Endothelial cell of umbilical vein (primary cell): ENCODE measurements around the gene KDM6B. TPM values are rescaled to one million over a fixed set of nuclear protein-coding genes. Genes with fewer than 3 reads are reported as not detected.

ENCODE experiments used
- BruUV-seq: library from RNA; stranded (reverse); fragments of 400-500 nt; replicated peaks from 2 replicates; lab custom pipeline; 2021; lab: Mats Ljungman, UMichigan
- CTCF ChIA-PET: fragments of 300-600, 350-600 bp; sonication (Branson Sonifier 250); formaldehyde crosslinking; loops from one replicate; lab custom pipeline; 2021; ENCODE audit warnings: antibody characterized with exemption, inconsistent platforms; lab: Charles Lee
- POLR2A ChIA-PET: fragments of 300-600, 350-600 bp; sonication (Branson Sonifier 250); formaldehyde crosslinking; loops from one replicate; lab custom pipeline; 2021; ENCODE audit warnings: antibody characterized with exemption, inconsistent platforms; lab: Charles Lee
- DNase-seq: peaks from one replicate; pipeline ENCODE4 v3.0.0-alpha.2; 2011; ENCODE audit warnings: low read depth, low spot score
- FAIRE-seq: peaks from 2 replicates; lab custom pipeline; 2011; peaks lifted over from hg19 to GRCh38; lab: Jason Lieb, UNC
- H2AFZ ChIP-seq: 2 replicates; pipeline ENCODE4 v1.6.0; 2012; ENCODE audit warnings: low read depth, low read length, control low read depth, inconsistent platforms
- H3K27ac ChIP-seq: 2 replicates; pipeline ENCODE4 v1.5.1; 2011; ENCODE audit warnings: low read depth, mild to moderate bottlenecking, control low read depth, low read length, moderate library complexity; ENCODE audit not compliant: insufficient read depth
- H3K27me3 ChIP-seq, 2 experiments: 2 replicates each; pipeline versions ENCODE4 v1.6.0 to v1.6.1; 2011; ENCODE audit warnings: low read length in 2 of 2, mixed read lengths in 1 of 2; ENCODE audit not compliant: control insufficient read depth in 2 of 2, insufficient read depth in 2 of 2
- H3K36me3 ChIP-seq, 2 experiments: 2 replicates in 1 of 2; 3 replicates in 1 of 2; pipeline ENCODE4 v1.5.1; 2011; ENCODE audit warnings: low read length in 2 of 2, mild to moderate bottlenecking in 1 of 2, moderate library complexity in 1 of 2; ENCODE audit not compliant: control insufficient read depth in 2 of 2, insufficient read depth in 2 of 2; ENCODE audit errors: extremely low read depth in 1 of 2
- H3K4me1 ChIP-seq: 3 replicates; pipeline ENCODE4 v1.5.1; 2011; ENCODE audit warnings: mild to moderate bottlenecking, low read length; ENCODE audit not compliant: control insufficient read depth, insufficient read depth; ENCODE audit errors: extremely low read depth
- H3K4me2 ChIP-seq: 2 replicates; pipeline ENCODE4 v1.6.1; 2011; ENCODE audit warnings: low read length, control low read depth, mixed read lengths; ENCODE audit not compliant: insufficient read depth
- H3K4me3 ChIP-seq, 3 experiments: fragments of 200-600 bp in 1 of 3; sonication (generic), shearing (Covaris generic) in 1 of 3; replicated peaks in 1 of 3; 2 replicates each; pipeline ENCODE4 v1.5.1; 2011 to 2016; ENCODE audit warnings: control low read depth in 3 of 3, low read length in 3 of 3, mild to moderate bottlenecking in 2 of 3, inconsistent platforms in 1 of 3, low read depth in 1 of 3, moderate library complexity in 1 of 3; ENCODE audit not compliant: insufficient read depth in 1 of 3
- H3K79me2 ChIP-seq: 2 replicates; pipeline ENCODE4 v1.6.0; 2012; ENCODE audit warnings: low read length, inconsistent platforms; ENCODE audit not compliant: control insufficient read depth, insufficient read depth
- H3K9ac ChIP-seq: replicated peaks from 2 replicates; pipeline ENCODE3; 2011; ENCODE audit warnings: low read length, control low read depth; ENCODE audit not compliant: insufficient read depth; ENCODE audit errors: extremely low read depth
- H3K9me1 ChIP-seq: replicated peaks from 3 replicates; pipeline ENCODE4 v1.6.0; 2011; ENCODE audit warnings: mild to moderate bottlenecking, low read length; ENCODE audit not compliant: control insufficient read depth, insufficient read depth; ENCODE audit errors: extremely low read depth
- H3K9me3 ChIP-seq: replicated peaks from 2 replicates; pipeline ENCODE4 v1.5.1; 2012; ENCODE audit warnings: low read length, inconsistent platforms; ENCODE audit not compliant: control insufficient read depth, insufficient read depth
- H4K20me1 ChIP-seq: replicated peaks from 2 replicates; pipeline ENCODE3; 2011; ENCODE audit warnings: mild to moderate bottlenecking, low read length; ENCODE audit not compliant: control insufficient read depth, insufficient read depth; ENCODE audit errors: extremely low read depth
- GATA2 ChIP-seq: IDR thresholded peaks from 2 replicates; pipeline ENCODE4 v1.7.0; 2011; ENCODE audit warnings: low read depth, mild to moderate bottlenecking, moderate library complexity, mixed read lengths, low read length; ENCODE audit not compliant: insufficient read length, insufficient read depth
- dilution Hi-C: fragments of 300-500 bp; cut with MboI; formaldehyde crosslinking; loops from one replicate; pipeline ENCODE4 v1.15.0; 2019; ENCODE audit warnings: low sequenced_read_pairs; ENCODE audit not compliant: extremely low pct_ligation_motif_present
- intact Hi-C: fragments of 100-400 bp; cut with micrococcal nuclease; formaldehyde crosslinking; loops from one replicate; pipeline ENCODE4 v1.10.0; 2022
- polyA plus RNA-seq, 4 experiments: library from polyadenylated mRNA; depleted of rRNA in 3 of 4; stranded (reverse) in 3 of 4; unstranded in 1 of 4; fragments of >200 nt; gene quantifications; 2 replicates each; pipeline versions ENCODE4 v1.2.1 to v1.2.3, GENCODE V29; 2011 to 2012; ENCODE audit warnings: missing spikeins in 1 of 4
- total RNA-seq: library from RNA; stranded (reverse); gene quantifications from 2 replicates; pipeline ENCODE4 v1.2.3, GENCODE V29; 2021
- TF ChIP-seq, protein P1 (sequence below), 2 donors: IDR thresholded peaks; 1 replicate in 1 of 2; 2 replicates in 1 of 2; pipeline ENCODE4 v1.5.1; 2011; ENCODE audit warnings: low read length in 2 of 2, mild to moderate bottlenecking in 2 of 2, moderate library complexity in 2 of 2, control low read depth in 1 of 2, inconsistent platforms in 1 of 2, low read depth in 1 of 2; ENCODE audit not compliant: insufficient read depth in 1 of 2; ENCODE audit errors: extremely low read depth in 1 of 2

The KDM6B gene
- total and polyA plus RNA-seq, 2 donors (not counting 3 experiments of a cell fraction or from before 2014, with no cell fraction given), result 1.8 to 17.8 TPM

DNA sequence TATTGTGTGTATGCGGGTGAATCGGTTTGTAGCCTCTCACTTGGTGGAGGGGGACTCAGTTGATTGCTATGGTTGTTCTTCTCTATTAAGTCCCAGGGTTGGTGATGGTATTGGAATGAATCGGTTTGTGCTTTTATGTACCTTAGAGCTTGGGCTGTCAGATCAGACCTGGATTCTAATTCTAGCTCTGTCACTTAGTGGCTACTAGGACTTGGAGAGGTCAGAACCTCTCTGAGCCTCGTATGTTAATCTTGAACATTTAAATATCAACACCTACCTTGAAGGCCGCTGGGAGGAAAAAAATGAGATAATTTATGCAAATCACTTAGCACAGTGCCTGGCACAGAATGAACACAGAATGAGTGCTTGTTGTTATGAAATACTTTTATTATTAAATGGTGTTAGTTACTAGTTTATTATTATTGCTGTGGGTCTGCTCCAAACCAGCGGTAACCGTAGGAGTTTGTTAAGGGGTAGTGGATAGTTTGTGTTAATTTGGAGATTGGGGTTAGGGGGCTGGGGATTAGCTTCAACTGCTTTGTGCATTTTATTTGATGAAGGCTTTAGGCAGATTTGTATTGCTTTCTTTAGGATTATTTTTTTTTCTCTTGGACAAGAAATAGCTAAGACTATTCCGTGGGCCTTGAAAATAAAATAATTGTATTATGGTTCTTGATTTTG lies 3.5 kb downstream of the KDM6B start:
- DNase-seq (no peak), FAIRE-seq (no peak)
- intact Hi-C loops, result loop anchor here (5.0 kb wide), 1 partner anchor 265 kb away; no protein-coding TSS in a partner anchor
- H3K27me3 ChIP-seq, result no peaks in the 10 kb centered on the region
- no peak overlapping the region for H3K9ac ChIP-seq
- H3K27ac ChIP-seq, result peak overlapping the region; percentile 87
- H3K4me1 ChIP-seq, result peaks cover 40% of the 10 kb centered on the region
- ChIA-PET CTCF (interaction anchor here (0.7 to 1.4 kb wide), 3 partner anchors 12 to 94 kb away, joined by 3 to 5 read pairs (median 4); no protein-coding TSS in a partner anchor), POLR2A (interaction anchor here (0.8 kb wide), 1 partner anchor 18 kb away, joined by 3 read pairs; no protein-coding TSS in a partner anchor)
- H3K4me3 ChIP-seq, result no peak overlapping the region
- H3K9me1 ChIP-seq, result no peaks in the 10 kb centered on the region
- peak overlapping the region; percentile 1 for H2AFZ ChIP-seq
- TF ChIP-seq, protein P1, sequence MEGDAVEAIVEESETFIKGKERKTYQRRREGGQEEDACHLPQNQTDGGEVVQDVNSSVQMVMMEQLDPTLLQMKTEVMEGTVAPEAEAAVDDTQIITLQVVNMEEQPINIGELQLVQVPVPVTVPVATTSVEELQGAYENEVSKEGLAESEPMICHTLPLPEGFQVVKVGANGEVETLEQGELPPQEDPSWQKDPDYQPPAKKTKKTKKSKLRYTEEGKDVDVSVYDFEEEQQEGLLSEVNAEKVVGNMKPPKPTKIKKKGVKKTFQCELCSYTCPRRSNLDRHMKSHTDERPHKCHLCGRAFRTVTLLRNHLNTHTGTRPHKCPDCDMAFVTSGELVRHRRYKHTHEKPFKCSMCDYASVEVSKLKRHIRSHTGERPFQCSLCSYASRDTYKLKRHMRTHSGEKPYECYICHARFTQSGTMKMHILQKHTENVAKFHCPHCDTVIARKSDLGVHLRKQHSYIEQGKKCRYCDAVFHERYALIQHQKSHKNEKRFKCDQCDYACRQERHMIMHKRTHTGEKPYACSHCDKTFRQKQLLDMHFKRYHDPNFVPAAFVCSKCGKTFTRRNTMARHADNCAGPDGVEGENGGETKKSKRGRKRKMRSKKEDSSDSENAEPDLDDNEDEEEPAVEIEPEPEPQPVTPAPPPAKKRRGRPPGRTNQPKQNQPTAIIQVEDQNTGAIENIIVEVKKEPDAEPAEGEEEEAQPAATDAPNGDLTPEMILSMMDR (IDR thresholded peaks at IDR 0.05; ENCODE audit: extremely low read depth in 1 of 2, insufficient read depth in 1 of 2, low read depth in 1 of 2, low read length in 2 of 2), result no peak
- no peak for TF ChIP-seq GATA2
- dilution Hi-C loops, result no loop called here
- H3K4me2 ChIP-seq, result peak overlapping the region; percentile 66
- H3K36me3 ChIP-seq, result peaks cover 0 to 2% of the 10 kb centered on the region in 2 experiments
- H4K20me1 ChIP-seq, result no peaks in the 10 kb centered on the region
- BruUV-seq, result no TSS peak
- no peaks in the 10 kb centered on the region for H3K9me3 ChIP-seq
- H3K79me2 ChIP-seq, result no peaks in the 10 kb centered on the region
